SK-N-SH treated with all-trans-retinoic acid at 6 μM for 48 hours (cell line): ENCODE measurements around the gene NIP7.

Experiments used
- ATAC-seq: fragments of 200-7000 bp; cut with Tn5 transposase; 3 replicates; pipeline ENCODE4 v1.9.1; 2020; ENCODE audit warnings: mild to moderate bottlenecking, moderate library complexity
- ARNTL ChIP-seq: fragments of 450-650 bp; formaldehyde crosslinking; IDR thresholded peaks from 2 replicates; pipeline ENCODE4 v1.5.0; 2020; ENCODE audit warnings: low read depth, mild to moderate bottlenecking, moderate library complexity, borderline replicate concordance
- BACH2 ChIP-seq: fragments of 250-450 bp; sonication (Bioruptor Pico); IDR thresholded peaks from 2 replicates; pipeline ENCODE4 v1.9.0; 2021; ENCODE audit warnings: mild to moderate bottlenecking, borderline replicate concordance
- CSDC2 ChIP-seq: fragments of 250-450 bp; sonication (Bioruptor Pico); IDR thresholded peaks from 2 replicates; pipeline ENCODE4 v1.5.0; 2020; ENCODE audit warnings: mild to moderate bottlenecking, moderate library complexity
- ESRRG ChIP-seq: fragments of 250-450 bp; sonication (Bioruptor Pico); IDR thresholded peaks from 2 replicates; pipeline ENCODE4 v1.6.1; 2021; ENCODE audit warnings: mild to moderate bottlenecking
- GLIS3 ChIP-seq: fragments of 250-450 bp; sonication (Bioruptor Pico); IDR thresholded peaks from 2 replicates; pipeline ENCODE4 v1.5.0; 2020; ENCODE audit warnings: mild to moderate bottlenecking, moderate library complexity
- OSR1 ChIP-seq: fragments of 250-450 bp; sonication (Bioruptor Pico); IDR thresholded peaks from 2 replicates; pipeline ENCODE4 v1.8.0; 2022; ENCODE audit warnings: moderate library complexity, mild to moderate bottlenecking, inconsistent platforms
- PPARA ChIP-seq: fragments of 250-450 bp; sonication (Bioruptor Pico); IDR thresholded peaks from 2 replicates; pipeline ENCODE4 v1.5.0; 2020; ENCODE audit warnings: mild to moderate bottlenecking, borderline replicate concordance
- SNAI2 ChIP-seq: fragments of 250-450 bp; sonication (Bioruptor Pico); IDR thresholded peaks from 2 replicates; pipeline ENCODE4 v1.5.0; 2020; ENCODE audit warnings: mild to moderate bottlenecking, moderate library complexity
- TCF4 ChIP-seq: fragments of 250-450 bp; sonication (Bioruptor Pico); IDR thresholded peaks from 2 replicates; pipeline ENCODE4 v1.8.0; 2021; ENCODE audit warnings: mild to moderate bottlenecking, moderate library complexity, borderline replicate concordance
- TOX ChIP-seq: fragments of 250-450 bp; sonication (Bioruptor Pico); IDR thresholded peaks from 2 replicates; pipeline ENCODE4 v1.8.0; 2021; ENCODE audit warnings: mild to moderate bottlenecking, moderate library complexity, borderline replicate concordance
- ZC3H10 ChIP-seq: fragments of 250-450 bp; sonication (Bioruptor Pico); IDR thresholded peaks from 2 replicates; pipeline ENCODE4 v1.5.1; 2021; ENCODE audit warnings: mild to moderate bottlenecking, moderate library complexity
- ZFP3 ChIP-seq: fragments of 250-450 bp; sonication (Bioruptor Pico); IDR thresholded peaks from 2 replicates; pipeline ENCODE4 v1.5.0; 2020; ENCODE audit warnings: mild to moderate bottlenecking, moderate library complexity
- ZFP30 ChIP-seq: fragments of 450-650 bp; formaldehyde crosslinking; IDR thresholded peaks from 2 replicates; pipeline ENCODE4 v1.5.0; 2022; ENCODE audit warnings: mild to moderate bottlenecking, moderate library complexity
- ZNF565 ChIP-seq: fragments of 450-650 bp; formaldehyde crosslinking; conservative IDR thresholded peaks from 2 replicates; pipeline ENCODE4 v1.5.0; 2020; ENCODE audit warnings: low read depth, mild to moderate bottlenecking, moderate library complexity
- ZNF70 ChIP-seq: fragments of 450-650 bp; formaldehyde crosslinking; IDR thresholded peaks from 2 replicates; pipeline ENCODE4 v1.5.0; 2020; ENCODE audit warnings: mild to moderate bottlenecking, moderate library complexity
- ZNF8 ChIP-seq: fragments of 450-650 bp; formaldehyde crosslinking; IDR thresholded peaks from 2 replicates; pipeline ENCODE4 v1.5.0; 2020; ENCODE audit warnings: mild to moderate bottlenecking, moderate library complexity
- TF ChIP-seq, protein P1 (sequence below): fragments of 250-450 bp; sonication (Bioruptor Pico); IDR thresholded peaks from 2 replicates; pipeline ENCODE4 v1.8.0; 2020; ENCODE audit warnings: mild to moderate bottlenecking, moderate library complexity, borderline replicate concordance
- TF ChIP-seq, protein P2 (sequence below): fragments of 250-450 bp; sonication (Bioruptor Pico); IDR thresholded peaks from 2 replicates; pipeline ENCODE4 v1.8.0; 2021; ENCODE audit warnings: low read depth, mild to moderate bottlenecking, moderate library complexity, borderline replicate concordance
- TF ChIP-seq, protein P3 (sequence below): fragments of 250-450 bp; sonication (Bioruptor Pico); IDR thresholded peaks from 2 replicates; pipeline ENCODE4 v1.5.1; 2020; ENCODE audit warnings: low read depth, mild to moderate bottlenecking, moderate library complexity
- TF ChIP-seq, protein P4 (sequence below): fragments of 250-450 bp; sonication (Bioruptor Pico); IDR thresholded peaks from 2 replicates; pipeline ENCODE4 v1.5.1; 2021; ENCODE audit warnings: mild to moderate bottlenecking, moderate library complexity
- TF ChIP-seq, protein P5 (sequence below): fragments of 250-450 bp; sonication (Bioruptor Pico); IDR thresholded peaks from 2 replicates; pipeline ENCODE4 v1.5.0; 2020; ENCODE audit warnings: mild to moderate bottlenecking, moderate library complexity

Gene NIP7

DNA sequence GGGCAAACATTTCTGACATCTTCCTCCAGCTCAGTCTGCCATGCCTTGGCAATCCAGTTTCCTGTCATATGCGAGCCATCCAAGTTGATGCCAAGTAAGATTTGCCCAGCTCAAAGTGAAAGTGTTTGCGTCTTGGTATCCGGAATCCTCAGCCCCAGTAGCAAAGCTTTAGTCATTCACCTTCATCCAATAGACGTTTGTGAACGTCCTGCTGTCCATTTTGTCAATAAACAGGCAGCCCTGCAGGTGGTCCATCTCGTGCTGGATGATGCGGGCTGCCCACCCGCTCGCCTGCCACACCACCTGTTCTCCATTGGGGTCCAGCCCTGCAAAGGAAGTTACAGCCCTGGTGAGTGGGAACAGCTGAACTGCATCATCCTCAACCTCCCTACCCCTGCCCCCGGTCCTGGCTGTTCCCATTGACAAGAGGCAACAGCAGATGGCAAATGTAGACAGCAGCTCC is 10.7 kb upstream of the NIP7 start:
- peak; percentile 0; the same call in 1 of the 3 replicates for ATAC-seq
- TF ChIP-seq ZNF565 (CRISPR knock-in tag) (no peak), ZC3H10 (no peak), ZFP3 (no peak), TCF4 (CRISPR knock-in tag) (no peak), PPARA (CRISPR knock-in tag) (no peak), ZFP30 (CRISPR knock-in tag) (no peak), GLIS3 (no peak), ESRRG (CRISPR knock-in tag) (no peak), BACH2 (CRISPR knock-in tag) (no peak), OSR1 (CRISPR knock-in tag) (no peak), ARNTL (CRISPR knock-in tag) (no peak), TOX (no peak), SNAI2 (CRISPR knock-in tag) (no peak), ZNF8 (CRISPR knock-in tag) (no peak), CSDC2 (CRISPR knock-in tag) (no peak)
- TF ChIP-seq, protein P1, sequence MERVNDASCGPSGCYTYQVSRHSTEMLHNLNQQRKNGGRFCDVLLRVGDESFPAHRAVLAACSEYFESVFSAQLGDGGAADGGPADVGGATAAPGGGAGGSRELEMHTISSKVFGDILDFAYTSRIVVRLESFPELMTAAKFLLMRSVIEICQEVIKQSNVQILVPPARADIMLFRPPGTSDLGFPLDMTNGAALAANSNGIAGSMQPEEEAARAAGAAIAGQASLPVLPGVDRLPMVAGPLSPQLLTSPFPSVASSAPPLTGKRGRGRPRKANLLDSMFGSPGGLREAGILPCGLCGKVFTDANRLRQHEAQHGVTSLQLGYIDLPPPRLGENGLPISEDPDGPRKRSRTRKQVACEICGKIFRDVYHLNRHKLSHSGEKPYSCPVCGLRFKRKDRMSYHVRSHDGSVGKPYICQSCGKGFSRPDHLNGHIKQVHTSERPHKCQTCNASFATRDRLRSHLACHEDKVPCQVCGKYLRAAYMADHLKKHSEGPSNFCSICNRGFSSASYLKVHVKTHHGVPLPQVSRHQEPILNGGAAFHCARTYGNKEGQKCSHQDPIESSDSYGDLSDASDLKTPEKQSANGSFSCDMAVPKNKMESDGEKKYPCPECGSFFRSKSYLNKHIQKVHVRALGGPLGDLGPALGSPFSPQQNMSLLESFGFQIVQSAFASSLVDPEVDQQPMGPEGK = no peak
- TF ChIP-seq, protein P2, sequence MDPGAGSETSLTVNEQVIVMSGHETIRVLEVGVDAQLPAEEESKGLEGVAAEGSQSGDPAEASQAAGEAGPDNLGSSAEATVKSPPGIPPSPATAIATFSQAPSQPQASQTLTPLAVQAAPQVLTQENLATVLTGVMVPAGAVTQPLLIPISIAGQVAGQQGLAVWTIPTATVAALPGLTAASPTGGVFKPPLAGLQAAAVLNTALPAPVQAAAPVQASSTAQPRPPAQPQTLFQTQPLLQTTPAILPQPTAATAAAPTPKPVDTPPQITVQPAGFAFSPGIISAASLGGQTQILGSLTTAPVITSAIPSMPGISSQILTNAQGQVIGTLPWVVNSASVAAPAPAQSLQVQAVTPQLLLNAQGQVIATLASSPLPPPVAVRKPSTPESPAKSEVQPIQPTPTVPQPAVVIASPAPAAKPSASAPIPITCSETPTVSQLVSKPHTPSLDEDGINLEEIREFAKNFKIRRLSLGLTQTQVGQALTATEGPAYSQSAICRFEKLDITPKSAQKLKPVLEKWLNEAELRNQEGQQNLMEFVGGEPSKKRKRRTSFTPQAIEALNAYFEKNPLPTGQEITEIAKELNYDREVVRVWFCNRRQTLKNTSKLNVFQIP (CRISPR knock-in tag) = no peak
- TF ChIP-seq, protein P3, sequence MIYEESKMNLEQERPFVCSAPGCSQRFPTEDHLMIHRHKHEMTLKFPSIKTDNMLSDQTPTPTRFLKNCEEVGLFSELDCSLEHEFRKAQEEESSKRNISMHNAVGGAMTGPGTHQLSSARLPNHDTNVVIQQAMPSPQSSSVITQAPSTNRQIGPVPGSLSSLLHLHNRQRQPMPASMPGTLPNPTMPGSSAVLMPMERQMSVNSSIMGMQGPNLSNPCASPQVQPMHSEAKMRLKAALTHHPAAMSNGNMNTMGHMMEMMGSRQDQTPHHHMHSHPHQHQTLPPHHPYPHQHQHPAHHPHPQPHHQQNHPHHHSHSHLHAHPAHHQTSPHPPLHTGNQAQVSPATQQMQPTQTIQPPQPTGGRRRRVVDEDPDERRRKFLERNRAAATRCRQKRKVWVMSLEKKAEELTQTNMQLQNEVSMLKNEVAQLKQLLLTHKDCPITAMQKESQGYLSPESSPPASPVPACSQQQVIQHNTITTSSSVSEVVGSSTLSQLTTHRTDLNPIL (CRISPR knock-in tag) = no peak
- TF ChIP-seq, protein P4, sequence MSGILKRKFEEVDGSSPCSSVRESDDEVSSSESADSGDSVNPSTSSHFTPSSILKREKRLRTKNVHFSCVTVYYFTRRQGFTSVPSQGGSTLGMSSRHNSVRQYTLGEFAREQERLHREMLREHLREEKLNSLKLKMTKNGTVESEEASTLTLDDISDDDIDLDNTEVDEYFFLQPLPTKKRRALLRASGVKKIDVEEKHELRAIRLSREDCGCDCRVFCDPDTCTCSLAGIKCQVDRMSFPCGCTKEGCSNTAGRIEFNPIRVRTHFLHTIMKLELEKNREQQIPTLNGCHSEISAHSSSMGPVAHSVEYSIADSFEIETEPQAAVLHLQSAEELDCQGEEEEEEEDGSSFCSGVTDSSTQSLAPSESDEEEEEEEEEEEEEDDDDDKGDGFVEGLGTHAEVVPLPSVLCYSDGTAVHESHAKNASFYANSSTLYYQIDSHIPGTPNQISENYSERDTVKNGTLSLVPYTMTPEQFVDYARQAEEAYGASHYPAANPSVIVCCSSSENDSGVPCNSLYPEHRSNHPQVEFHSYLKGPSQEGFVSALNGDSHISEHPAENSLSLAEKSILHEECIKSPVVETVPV (CRISPR knock-in tag) = no peak

DNA sequence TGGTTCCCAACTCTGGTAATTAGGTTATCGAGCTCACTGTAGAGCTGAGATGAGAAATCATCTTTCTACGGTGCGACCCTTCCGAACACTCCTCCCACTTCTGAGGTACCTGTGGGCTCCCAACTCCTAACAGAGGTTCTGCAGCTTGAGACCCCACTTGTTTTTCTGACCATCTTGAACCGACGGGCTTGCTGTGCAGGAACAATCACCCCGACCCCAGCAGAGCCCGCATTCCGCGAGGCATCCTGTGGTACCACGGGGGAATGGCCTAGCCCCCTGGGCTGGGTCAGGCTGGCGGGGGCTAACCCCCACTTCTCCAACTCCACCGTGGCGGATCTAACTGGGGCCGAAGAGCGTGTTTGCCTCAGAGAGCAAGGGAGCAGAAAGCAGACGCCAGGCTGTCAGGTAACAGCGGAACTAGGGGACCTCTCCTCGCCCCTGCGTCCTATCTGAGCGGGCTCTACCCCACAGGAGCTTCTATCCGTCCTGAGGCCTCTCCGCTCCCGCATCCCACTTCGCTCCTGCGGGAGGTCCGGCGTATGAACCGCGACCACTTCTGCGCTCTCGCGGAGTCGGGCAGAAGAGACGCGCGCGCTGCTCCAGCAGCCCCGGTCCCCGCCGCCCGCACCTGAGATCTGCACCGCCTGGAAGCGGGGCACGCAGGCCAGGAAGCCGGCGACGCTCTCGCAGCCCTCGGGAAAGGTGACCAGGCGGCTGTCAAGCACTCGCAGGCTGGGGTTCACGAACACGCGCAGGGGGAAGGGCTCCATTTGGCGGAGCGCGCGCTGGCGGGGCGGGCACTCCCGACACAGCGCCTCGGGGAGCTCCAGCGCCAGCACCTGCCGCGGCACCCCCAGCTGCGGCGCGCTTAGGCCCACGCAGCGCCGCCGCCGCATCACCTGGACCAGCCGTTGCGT is 9.9 kb upstream of the NIP7 start:
- peak; percentile 31 for ATAC-seq
- TF ChIP-seq, protein P5, sequence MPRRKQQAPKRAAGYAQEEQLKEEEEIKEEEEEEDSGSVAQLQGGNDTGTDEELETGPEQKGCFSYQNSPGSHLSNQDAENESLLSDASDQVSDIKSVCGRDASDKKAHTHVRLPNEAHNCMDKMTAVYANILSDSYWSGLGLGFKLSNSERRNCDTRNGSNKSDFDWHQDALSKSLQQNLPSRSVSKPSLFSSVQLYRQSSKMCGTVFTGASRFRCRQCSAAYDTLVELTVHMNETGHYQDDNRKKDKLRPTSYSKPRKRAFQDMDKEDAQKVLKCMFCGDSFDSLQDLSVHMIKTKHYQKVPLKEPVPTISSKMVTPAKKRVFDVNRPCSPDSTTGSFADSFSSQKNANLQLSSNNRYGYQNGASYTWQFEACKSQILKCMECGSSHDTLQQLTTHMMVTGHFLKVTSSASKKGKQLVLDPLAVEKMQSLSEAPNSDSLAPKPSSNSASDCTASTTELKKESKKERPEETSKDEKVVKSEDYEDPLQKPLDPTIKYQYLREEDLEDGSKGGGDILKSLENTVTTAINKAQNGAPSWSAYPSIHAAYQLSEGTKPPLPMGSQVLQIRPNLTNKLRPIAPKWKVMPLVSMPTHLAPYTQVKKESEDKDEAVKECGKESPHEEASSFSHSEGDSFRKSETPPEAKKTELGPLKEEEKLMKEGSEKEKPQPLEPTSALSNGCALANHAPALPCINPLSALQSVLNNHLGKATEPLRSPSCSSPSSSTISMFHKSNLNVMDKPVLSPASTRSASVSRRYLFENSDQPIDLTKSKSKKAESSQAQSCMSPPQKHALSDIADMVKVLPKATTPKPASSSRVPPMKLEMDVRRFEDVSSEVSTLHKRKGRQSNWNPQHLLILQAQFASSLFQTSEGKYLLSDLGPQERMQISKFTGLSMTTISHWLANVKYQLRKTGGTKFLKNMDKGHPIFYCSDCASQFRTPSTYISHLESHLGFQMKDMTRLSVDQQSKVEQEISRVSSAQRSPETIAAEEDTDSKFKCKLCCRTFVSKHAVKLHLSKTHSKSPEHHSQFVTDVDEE (CRISPR knock-in tag) = no peak
- TF ChIP-seq PPARA (CRISPR knock-in tag) (no peak), SNAI2 (CRISPR knock-in tag) (no peak), ZFP3 (no peak), ZNF70 (CRISPR knock-in tag) (no peak), BACH2 (CRISPR knock-in tag) (no peak), TOX (no peak)
- TF ChIP-seq, protein P1 = no peak
- TF ChIP-seq, protein P3 (CRISPR knock-in tag) = no peak
- TF ChIP-seq, all 23 proteins: peak for 0
